Endothelial cell of umbilical vein (primary cell): ENCODE data around the gene IL12B.

ENCODE experiments used
- CTCF ChIP-seq, 2 donors: IDR thresholded peaks; 1 replicate in 1 of 2; 2 replicates in 1 of 2; pipeline ENCODE4 v1.5.1; 2011; ENCODE audit warnings: low read length in 2 of 2, mild to moderate bottlenecking in 2 of 2, moderate library complexity in 2 of 2, control low read depth in 1 of 2, inconsistent platforms in 1 of 2, low read depth in 1 of 2; ENCODE audit not compliant: insufficient read depth in 1 of 2; ENCODE audit errors: extremely low read depth in 1 of 2
- EZH2 ChIP-seq: IDR thresholded peaks from 2 replicates; pipeline ENCODE4 v1.6.1; 2012; ENCODE audit warnings: borderline replicate concordance, low read depth, mild to moderate bottlenecking, moderate library complexity, low read length, inconsistent platforms; ENCODE audit not compliant: severe bottlenecking
- JUN ChIP-seq: IDR thresholded peaks from 2 replicates; pipeline ENCODE4 v1.6.1; 2011; ENCODE audit warnings: borderline replicate concordance, low read depth; ENCODE audit not compliant: insufficient read length, insufficient read depth
- MYC ChIP-seq: IDR thresholded peaks from one replicate; pipeline ENCODE4 v1.6.1; 2011; ENCODE audit warnings: mild to moderate bottlenecking, low read depth, low read length
- POLR2A ChIP-seq: IDR thresholded peaks from 2 replicates; pipeline ENCODE4 v1.6.1; 2012; ENCODE audit warnings: low read depth, mild to moderate bottlenecking, control low read depth, low read length
- POLR2AphosphoS5 ChIP-seq: IDR thresholded peaks from 2 replicates; pipeline ENCODE4 v1.6.1; 2012; ENCODE audit warnings: low read depth, mild to moderate bottlenecking, control low read depth, low read length, moderate library complexity; ENCODE audit not compliant: insufficient read depth
- TF ChIP-seq, protein P1 (sequence below): IDR thresholded peaks from 2 replicates; pipeline ENCODE4 v1.6.1; 2011; ENCODE audit not compliant: insufficient read depth, insufficient read length

- TF ChIP-seq, protein P1, sequence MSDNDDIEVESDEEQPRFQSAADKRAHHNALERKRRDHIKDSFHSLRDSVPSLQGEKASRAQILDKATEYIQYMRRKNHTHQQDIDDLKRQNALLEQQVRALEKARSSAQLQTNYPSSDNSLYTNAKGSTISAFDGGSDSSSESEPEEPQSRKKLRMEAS, result no peak
- TF ChIP-seq POLR2A (no peak), CTCF (IDR thresholded peaks at IDR 0.05; ENCODE audit: extremely low read depth in 1 of 2, insufficient read depth in 1 of 2, low read depth in 1 of 2, low read length in 2 of 2) (no peak), MYC (no peak), EZH2 (no peak), POLR2AphosphoS5 (no peak), JUN (no peak)
These were observed 12.4 kb downstream of the IL12B start for GRCh38 chr5:159317849-159318248.
